K562 (cell line): Measurements from ENCODE around the gene TSC22D2. TPM values are rescaled to one million over a fixed set of nuclear protein-coding genes. Genes with fewer than 3 reads are reported as not detected.

ENCODE experiments used
- CHCHD3 ChIP-seq: fragments of 250-450 bp; sonication (Bioruptor Pico); IDR thresholded peaks from 2 replicates; pipeline ENCODE4 v2.1.2; 2022; ENCODE audit warnings: mild to moderate bottlenecking
- CTBP1 ChIP-seq: fragments of 450-650 bp; IDR thresholded peaks from 2 replicates; pipeline ENCODE4 v1.6.1; 2016; ENCODE audit warnings: borderline replicate concordance
- ELF1 ChIP-seq: fragments of 200-800 bp; sonication (Bioruptor generic); IDR thresholded peaks from 2 replicates; pipeline ENCODE4 v1.6.1; 2016; ENCODE audit warnings: missing genetic modification characterization, missing compliant biosample characterization
- GABPA ChIP-seq: fragments of 200-800 bp; sonication (Bioruptor generic); conservative IDR thresholded peaks from 2 replicates; pipeline ENCODE4 v1.6.1; 2016; ENCODE audit warnings: low read depth, missing genetic modification characterization, missing compliant biosample characterization
- HNRNPH1 ChIP-seq: fragments of 200-400 bp; formaldehyde crosslinking; optimal IDR thresholded peaks from 2 replicates; pipeline ENCODE3; 2017; ENCODE audit warnings: low read depth, mild to moderate bottlenecking, low read length, moderate library complexity
- NCOA1 ChIP-seq: fragments of 450-650 bp; IDR thresholded peaks from 2 replicates; pipeline ENCODE4 v1.6.1; 2016; ENCODE audit warnings: low read depth
- NCOA2 ChIP-seq, 2 experiments: fragments of 450-650 bp; IDR thresholded peaks; 2 replicates each; pipeline ENCODE4 v1.6.1; 2018; ENCODE audit warnings: mild to moderate bottlenecking in 2 of 2, moderate library complexity in 1 of 2; ENCODE audit not compliant: partially characterized antibody in 2 of 2
- POLR3A ChIP-seq: IDR thresholded peaks from 2 replicates; pipeline ENCODE4 v1.6.1; 2011; ENCODE audit warnings: borderline replicate concordance, mild to moderate bottlenecking, moderate library complexity; ENCODE audit not compliant: insufficient read length, insufficient read depth; ENCODE audit errors: extremely low read depth
- RBFOX2 ChIP-seq: fragments of 200-400 bp; formaldehyde crosslinking; IDR thresholded peaks from 2 replicates; pipeline ENCODE4 v1.6.1; 2017; ENCODE audit warnings: low read depth, mild to moderate bottlenecking, low read length, moderate library complexity
- RNF2 ChIP-seq: sonication (generic); IDR thresholded peaks from 2 replicates; pipeline ENCODE4 v1.6.1; 2016
- THRAP3 ChIP-seq: fragments of 450-650 bp; IDR thresholded peaks from 2 replicates; pipeline ENCODE4 v1.6.1; 2016; ENCODE audit warnings: mild to moderate bottlenecking, inconsistent platforms, borderline replicate concordance
- U2AF1 ChIP-seq: fragments of 200-400 bp; formaldehyde crosslinking; optimal IDR thresholded peaks from 2 replicates; pipeline ENCODE3; 2017; ENCODE audit warnings: mild to moderate bottlenecking, low read depth, low read length, moderate library complexity
- ZBTB1 ChIP-seq: sonication (generic); formaldehyde crosslinking; IDR thresholded peaks from 2 replicates; pipeline ENCODE4 v1.8.1; 2023; ENCODE audit warnings: missing genetic modification reagents, low read depth, mild to moderate bottlenecking, borderline replicate concordance
- ZKSCAN1 ChIP-seq: fragments of 150-350 bp; IDR thresholded peaks from 2 replicates; pipeline ENCODE4 v1.6.1; 2016; ENCODE audit warnings: low read depth, low read length
- ZNF184 ChIP-seq: sonication (generic); formaldehyde crosslinking; IDR thresholded peaks from 2 replicates; pipeline ENCODE4 v1.5.0; 2020; ENCODE audit warnings: missing genetic modification reagents
- ZNF586 ChIP-seq: fragments of 450-650 bp; formaldehyde crosslinking; conservative IDR thresholded peaks from 2 replicates; pipeline ENCODE4 v1.4.0; 2020; ENCODE audit warnings: mild to moderate bottlenecking, moderate library complexity
- ZNF764 ChIP-seq: fragments of 250-450 bp; sonication (Bioruptor Pico); IDR thresholded peaks from 2 replicates; pipeline ENCODE4 v1.4.0; 2020; ENCODE audit warnings: low read depth, mild to moderate bottlenecking, moderate library complexity
- polyA plus RNA-seq, 8 experiments: library from polyadenylated mRNA; depleted of rRNA in 4 of 8; stranded (reverse) in 5 of 8; unstranded in 3 of 8; fragments of >200 nt; fragmentation: Nextera tagmentation in 2 of 8; fragmentation: Illumina TruSeq in 1 of 8; extraction: Ambion mirVana in 2 of 8; extraction: Trizol in 1 of 8; gene quantifications; 2 replicates each; pipeline versions ENCODE4 v1.2.1 to v1.2.3, GENCODE V29; 2011 to 2014; ENCODE audit warnings: inconsistent platforms in 1 of 8, missing spikeins in 1 of 8
- total RNA-seq, 7 experiments: library from RNA; depleted of rRNA in 6 of 7; stranded (reverse); fragments of >200 nt in 6 of 7; fragmentation: Illumina TruSeq in 2 of 7; extraction: Trizol in 2 of 7; gene quantifications; 2 replicates each; pipeline versions ENCODE4 v1.2.1 to v1.2.3, GENCODE V29; 2011 to 2021; ENCODE audit warnings: low replicate concordance in 1 of 7
- TF ChIP-seq, protein P1 (sequence below): fragments of 250-450 bp; sonication (Bioruptor Pico); IDR thresholded peaks from 2 replicates; pipeline ENCODE4 v1.5.0; 2021; ENCODE audit warnings: mild to moderate bottlenecking, borderline replicate concordance
- TF ChIP-seq, protein P2 (sequence below): fragments of 450-650 bp; formaldehyde crosslinking; IDR thresholded peaks from 2 replicates; pipeline ENCODE4 v1.4.0; 2020; ENCODE audit warnings: mild to moderate bottlenecking
- TF ChIP-seq, protein P3 (sequence below): fragments of 250-450 bp; sonication (Bioruptor Pico); IDR thresholded peaks from 2 replicates; pipeline ENCODE4 v1.5.0; 2021
- TF ChIP-seq, protein P4 (sequence below): sonication (generic); formaldehyde crosslinking; IDR thresholded peaks from 2 replicates; pipeline ENCODE4 v1.8.0; 2022; ENCODE audit warnings: missing genetic modification reagents, mild to moderate bottlenecking, borderline replicate concordance

TSC22D2 gene
- total and polyA plus RNA-seq, 9 of the 15 experiments (the other 6 are each of a cell fraction or from before 2014, with no cell fraction given), result 5.5 to 44.0 (median 19.3) TPM

DNA sequence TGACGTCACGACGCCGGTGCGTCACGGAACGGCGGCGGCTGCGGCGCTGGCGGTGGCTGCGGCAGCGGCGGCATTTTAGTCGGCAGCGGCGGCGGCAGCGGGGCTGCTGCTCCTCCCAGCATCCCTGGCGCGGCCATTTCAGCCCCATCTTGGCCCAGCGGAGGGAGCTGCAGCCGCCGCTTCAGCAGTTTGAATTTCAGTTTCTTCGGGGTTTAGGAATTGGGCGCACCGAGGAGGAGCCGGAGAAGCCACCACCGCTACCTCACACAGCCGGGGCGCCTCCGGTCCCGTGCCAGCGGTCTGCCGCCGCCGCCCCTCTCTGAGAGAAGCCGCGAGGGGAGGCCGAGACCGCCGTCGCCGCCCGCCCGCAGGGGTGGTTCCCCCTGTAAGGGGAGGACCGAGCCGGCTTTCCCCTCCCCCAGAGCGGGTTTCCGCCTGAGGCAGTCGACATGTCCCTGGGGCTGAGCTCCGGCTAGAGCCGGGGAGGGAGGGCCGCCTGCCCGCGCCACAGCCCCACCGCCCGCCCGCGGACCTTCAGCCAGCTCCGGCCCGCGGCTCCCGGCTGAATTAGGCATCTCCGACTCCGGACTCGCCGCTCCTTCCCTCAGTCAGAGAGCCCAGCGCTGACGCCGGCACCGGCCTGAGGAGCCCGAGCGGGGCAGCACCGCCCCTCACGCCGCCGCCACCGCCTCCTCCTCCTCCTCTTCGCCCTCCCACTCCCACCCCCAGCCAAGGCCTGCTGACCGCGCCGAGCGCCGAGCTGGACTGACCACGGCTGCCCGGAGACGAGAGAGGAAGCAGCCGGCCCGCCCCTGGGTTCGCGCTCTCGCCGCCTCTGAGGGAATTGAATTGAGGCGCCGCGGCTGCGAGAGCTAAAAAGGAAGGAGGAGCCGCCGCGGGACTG is at the start of gene TSC22D2 (continued):
- TF ChIP-seq ZBTB1 (CRISPR knock-in tag) (peak; percentile 100), ELF1 (tag) (no peak), POLR3A (no peak), GABPA (peak; percentile 65), RNF2 (peak; percentile 66), NCOA1 (no peak), CHCHD3 (no peak), HNRNPH1 (no peak), RBFOX2 (peak; percentile 91), NCOA2 (IDR thresholded peaks at IDR 0.05; ENCODE audit: partially characterized antibody in 2 of 2) (no peak), ZNF764 (CRISPR knock-in tag) (no peak), ZNF184 (CRISPR knock-in tag) (no peak), U2AF1 (peak; percentile 84), THRAP3 (no peak), ZKSCAN1 (no peak), CTBP1 (peak; percentile 88), ZNF586 (CRISPR knock-in tag) (no peak)
- TF ChIP-seq, protein P1, sequence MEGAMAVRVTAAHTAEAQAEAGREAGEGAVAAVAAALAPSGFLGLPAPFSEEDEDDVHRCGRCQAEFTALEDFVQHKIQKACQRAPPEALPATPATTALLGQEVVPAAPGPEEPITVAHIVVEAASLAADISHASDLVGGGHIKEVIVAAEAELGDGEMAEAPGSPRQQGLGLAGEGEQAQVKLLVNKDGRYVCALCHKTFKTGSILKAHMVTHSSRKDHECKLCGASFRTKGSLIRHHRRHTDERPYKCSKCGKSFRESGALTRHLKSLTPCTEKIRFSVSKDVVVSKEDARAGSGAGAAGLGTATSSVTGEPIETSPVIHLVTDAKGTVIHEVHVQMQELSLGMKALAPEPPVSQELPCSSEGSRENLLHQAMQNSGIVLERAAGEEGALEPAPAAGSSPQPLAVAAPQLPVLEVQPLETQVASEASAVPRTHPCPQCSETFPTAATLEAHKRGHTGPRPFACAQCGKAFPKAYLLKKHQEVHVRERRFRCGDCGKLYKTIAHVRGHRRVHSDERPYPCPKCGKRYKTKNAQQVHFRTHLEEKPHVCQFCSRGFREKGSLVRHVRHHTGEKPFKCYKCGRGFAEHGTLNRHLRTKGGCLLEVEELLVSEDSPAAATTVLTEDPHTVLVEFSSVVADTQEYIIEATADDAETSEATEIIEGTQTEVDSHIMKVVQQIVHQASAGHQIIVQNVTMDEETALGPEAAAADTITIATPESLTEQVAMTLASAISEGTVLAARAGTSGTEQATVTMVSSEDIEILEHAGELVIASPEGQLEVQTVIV (CRISPR knock-in tag), result no peak
- TF ChIP-seq, protein P2, sequence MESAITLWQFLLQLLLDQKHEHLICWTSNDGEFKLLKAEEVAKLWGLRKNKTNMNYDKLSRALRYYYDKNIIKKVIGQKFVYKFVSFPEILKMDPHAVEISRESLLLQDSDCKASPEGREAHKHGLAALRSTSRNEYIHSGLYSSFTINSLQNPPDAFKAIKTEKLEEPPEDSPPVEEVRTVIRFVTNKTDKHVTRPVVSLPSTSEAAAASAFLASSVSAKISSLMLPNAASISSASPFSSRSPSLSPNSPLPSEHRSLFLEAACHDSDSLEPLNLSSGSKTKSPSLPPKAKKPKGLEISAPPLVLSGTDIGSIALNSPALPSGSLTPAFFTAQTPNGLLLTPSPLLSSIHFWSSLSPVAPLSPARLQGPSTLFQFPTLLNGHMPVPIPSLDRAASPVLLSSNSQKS, result no peak
- TF ChIP-seq, protein P3, sequence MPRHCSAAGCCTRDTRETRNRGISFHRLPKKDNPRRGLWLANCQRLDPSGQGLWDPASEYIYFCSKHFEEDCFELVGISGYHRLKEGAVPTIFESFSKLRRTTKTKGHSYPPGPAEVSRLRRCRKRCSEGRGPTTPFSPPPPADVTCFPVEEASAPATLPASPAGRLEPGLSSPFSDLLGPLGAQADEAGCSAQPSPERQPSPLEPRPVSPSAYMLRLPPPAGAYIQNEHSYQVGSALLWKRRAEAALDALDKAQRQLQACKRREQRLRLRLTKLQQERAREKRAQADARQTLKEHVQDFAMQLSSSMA (CRISPR knock-in tag), result no peak
- TF ChIP-seq, protein P4, sequence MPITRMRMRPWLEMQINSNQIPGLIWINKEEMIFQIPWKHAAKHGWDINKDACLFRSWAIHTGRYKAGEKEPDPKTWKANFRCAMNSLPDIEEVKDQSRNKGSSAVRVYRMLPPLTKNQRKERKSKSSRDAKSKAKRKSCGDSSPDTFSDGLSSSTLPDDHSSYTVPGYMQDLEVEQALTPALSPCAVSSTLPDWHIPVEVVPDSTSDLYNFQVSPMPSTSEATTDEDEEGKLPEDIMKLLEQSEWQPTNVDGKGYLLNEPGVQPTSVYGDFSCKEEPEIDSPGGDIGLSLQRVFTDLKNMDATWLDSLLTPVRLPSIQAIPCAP, result no peak
